ENCODE measurements around the gene LRMDA. TPM values are rescaled to one million over a fixed set of nuclear protein-coding genes. Genes with fewer than 3 reads are reported as not detected.

The LRMDA gene
- total RNA-seq, 2 experiments from 2014 or later = not detected

GRCh38 chr10:75466886-75467285 is 35.5 kb downstream of the LRMDA start:
- no peak overlapping the region for H3K27ac ChIP-seq (ENCODE audit: low read depth in 1 of 2, low read length in 2 of 2)
- intact Hi-C loops (cut with DNase I, micrococcal nuclease) = no loop called here
- no peak for DNase-seq
- H3K36me3 Mint-ChIP-seq (ENCODE audit: low read depth) = no peaks in the 10 kb centered on the region
- H3K36me3 ChIP-seq (ENCODE audit: insufficient read depth, low read length) = no peaks in the 10 kb centered on the region
- H3K4me1 Mint-ChIP-seq (ENCODE audit: low read depth) = no peaks in the 10 kb centered on the region
- no peak overlapping the region for H3K4me3 ChIP-seq (ENCODE audit: low read length)
- no peaks in the 10 kb centered on the region for H3K27me3 ChIP-seq (ENCODE audit: control insufficient read depth in 1 of 2, insufficient read depth in 2 of 2, low read length in 2 of 2)
- no peaks in the 10 kb centered on the region for H3K4me1 ChIP-seq (ENCODE audit: insufficient read depth, low read length)
- TF ChIP-seq CTCF (IDR thresholded peaks at IDR 0.05) = no peak
- no peaks in the 10 kb centered on the region for H3K9me3 Mint-ChIP-seq
- ChIA-PET CTCF (no interaction called here), POLR2A (no interaction called here)
- peaks cover 7% of the 10 kb centered on the region for H3K27me3 Mint-ChIP-seq
- no peak overlapping the region for H3K4me3 Mint-ChIP-seq
- H3K9me3 ChIP-seq (ENCODE audit: control insufficient read depth in 1 of 2, insufficient read depth in 1 of 2, low read length in 2 of 2) = no peaks in the 10 kb centered on the region
- no peak for ATAC-seq (ENCODE audit: poor library complexity)
- no peak overlapping the region for H3K27ac Mint-ChIP-seq

- Mint-ChIP-seq H3K4me3 (no peak overlapping the region), H3K27ac (no peak overlapping the region), H3K4me1 (ENCODE audit: low read depth) (no peaks in the 10 kb centered on the region), H3K9me3 (no peaks in the 10 kb centered on the region), H3K36me3 (ENCODE audit: low read depth) (no peaks in the 10 kb centered on the region), H3K27me3 (peaks cover 15% of the 10 kb centered on the region)
- no peak for DNase-seq
- Histone ChIP-seq H3K27me3 (ENCODE audit: control insufficient read depth in 1 of 2, insufficient read depth in 2 of 2, low read length in 2 of 2) (no peaks in the 10 kb centered on the region), H3K9me3 (ENCODE audit: control insufficient read depth in 1 of 2, insufficient read depth in 1 of 2, low read length in 2 of 2) (no peaks in the 10 kb centered on the region), H3K4me1 (ENCODE audit: insufficient read depth, low read length) (no peaks in the 10 kb centered on the region), H3K27ac (ENCODE audit: low read depth in 1 of 2, low read length in 2 of 2) (no peak overlapping the region), H3K4me3 (ENCODE audit: low read length) (no peak overlapping the region), H3K36me3 (ENCODE audit: insufficient read depth, low read length) (no peaks in the 10 kb centered on the region)
- no peak for ATAC-seq (ENCODE audit: poor library complexity)
- ChIA-PET CTCF (no interaction called here), POLR2A (no interaction called here)
- intact Hi-C loops (cut with DNase I, micrococcal nuclease) = no loop called here
- no peak for TF ChIP-seq CTCF (IDR thresholded peaks at IDR 0.05)
Measured at GRCh38 chr10:75468612-75469005, 37.2 kb downstream of the LRMDA start.

- no peak for TF ChIP-seq CTCF (IDR thresholded peaks at IDR 0.05)
- Mint-ChIP-seq H3K4me1 (ENCODE audit: low read depth) (no peaks in the 10 kb centered on the region), H3K9me3 (no peaks in the 10 kb centered on the region), H3K4me3 (no peak overlapping the region), H3K27me3 (peaks cover 17% of the 10 kb centered on the region), H3K36me3 (ENCODE audit: low read depth) (no peaks in the 10 kb centered on the region), H3K27ac (no peak overlapping the region)
- ChIA-PET CTCF (no interaction called here), POLR2A (no interaction called here)
- Histone ChIP-seq H3K36me3 (ENCODE audit: insufficient read depth, low read length) (no peaks in the 10 kb centered on the region), H3K9me3 (ENCODE audit: control insufficient read depth in 1 of 2, insufficient read depth in 1 of 2, low read length in 2 of 2) (no peaks in the 10 kb centered on the region), H3K27ac (ENCODE audit: low read depth in 1 of 2, low read length in 2 of 2) (no peak overlapping the region), H3K4me1 (ENCODE audit: insufficient read depth, low read length) (no peaks in the 10 kb centered on the region), H3K4me3 (ENCODE audit: low read length) (no peak overlapping the region), H3K27me3 (ENCODE audit: control insufficient read depth in 1 of 2, insufficient read depth in 2 of 2, low read length in 2 of 2) (no peaks in the 10 kb centered on the region)
- intact Hi-C loops (cut with DNase I, micrococcal nuclease) = no loop called here
- no peak for ATAC-seq (ENCODE audit: poor library complexity)
- peak in 2 of 14 experiments; percentile 51 to 59 for DNase-seq
Measured at GRCh38 chr10:75469006-75469616, 37.7 kb downstream of the LRMDA start.
